ENCODE measurements around the gene TRIM46. TPM values are rescaled to one million over a fixed set of nuclear protein-coding genes. Genes with fewer than 3 reads are reported as not detected.
A peak's percentile ranks its signal among the peaks of the same experiment; 100 is the strongest.

TRIM46 gene
- total RNA-seq, 1 experiment from 2014 or later, result 1.0 TPM

GRCh38 chr1:155196103-155196892 is 22.6 kb downstream of the TRIM46 start:
- DNase-seq, result no peak
- H3K4me3 ChIP-seq, result no peak overlapping the region
- no peaks in the 10 kb centered on the region for H3K36me3 ChIP-seq
- peaks cover 3% of the 10 kb centered on the region; the same call in 1 of the 2 replicates for H3K4me1 ChIP-seq
- H3K27ac ChIP-seq, result no peak overlapping the region
- H3K27me3 ChIP-seq, result no peaks in the 10 kb centered on the region
- no peaks in the 10 kb centered on the region for H3K9me3 ChIP-seq (replicated peaks)

GRCh38 chr1:155196893-155197638 is 23.4 kb downstream of the TRIM46 start:
- no peak for DNase-seq
- H3K4me3 ChIP-seq, result no peak overlapping the region
- peaks cover 3% of the 10 kb centered on the region; the same call in 1 of the 2 replicates for H3K4me1 ChIP-seq
- no peaks in the 10 kb centered on the region for H3K36me3 ChIP-seq
- no peaks in the 10 kb centered on the region for H3K9me3 ChIP-seq (replicated peaks)
- H3K27me3 ChIP-seq, result no peaks in the 10 kb centered on the region
- no peak overlapping the region for H3K27ac ChIP-seq

GRCh38 chr1:155197901-155198546 is 24.4 kb downstream of the TRIM46 start:
- Histone ChIP-seq H3K4me3 (no peak overlapping the region), H3K27me3 (no peaks in the 10 kb centered on the region), H3K27ac (no peak overlapping the region), H3K36me3 (no peaks in the 10 kb centered on the region), H3K9me3 (replicated peaks) (no peaks in the 10 kb centered on the region), H3K4me1 (peaks cover 3% of the 10 kb centered on the region; the same call in 1 of the 2 replicates)
- no peak for DNase-seq

DNA sequence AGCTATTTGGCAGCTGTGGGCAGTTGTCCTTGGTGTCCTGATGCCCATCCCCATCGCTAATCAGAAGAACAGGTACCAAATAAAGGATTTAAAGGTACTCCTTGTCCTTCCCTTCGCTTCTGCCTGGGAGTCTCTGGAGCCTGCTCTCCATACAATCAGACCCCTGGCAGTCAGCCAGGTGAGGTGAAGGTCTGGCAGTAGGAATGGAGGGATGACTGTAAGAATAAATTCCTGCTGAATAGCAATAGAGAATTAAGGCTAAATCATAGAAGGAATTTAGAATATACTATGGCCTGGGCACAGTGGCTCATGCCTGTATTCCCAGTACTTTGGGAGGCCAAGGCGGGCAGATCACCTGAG is 24.9 kb downstream of the TRIM46 start:
- Histone ChIP-seq H3K4me3 (no peak overlapping the region), H3K36me3 (no peaks in the 10 kb centered on the region), H3K27me3 (no peaks in the 10 kb centered on the region), H3K27ac (no peak overlapping the region), H3K9me3 (replicated peaks) (no peaks in the 10 kb centered on the region), H3K4me1 (peaks cover 3% of the 10 kb centered on the region; the same call in 1 of the 2 replicates)
- DNase-seq, result no peak

DNA sequence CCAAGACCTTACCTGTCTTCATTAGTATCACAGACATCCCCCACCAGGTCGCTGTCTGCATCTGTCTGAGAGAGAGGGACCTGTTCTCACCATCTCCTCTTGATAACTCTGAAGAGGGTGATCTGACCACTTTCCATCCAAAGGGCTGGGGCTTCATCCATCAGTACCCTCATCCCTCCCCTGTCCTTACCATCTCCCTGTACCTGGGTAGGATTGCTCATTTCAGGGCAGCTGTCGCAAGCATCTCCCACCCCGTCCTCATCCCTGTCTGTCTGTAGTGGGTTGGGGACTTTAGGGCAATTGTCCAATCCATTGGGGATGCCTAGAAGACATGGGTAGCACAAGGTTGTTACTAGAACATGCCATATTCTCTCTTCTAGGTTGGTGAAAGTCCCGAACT is 26.1 kb downstream of the TRIM46 start:
- Histone ChIP-seq H3K27ac (no peak overlapping the region), H3K4me1 (peaks cover 3% of the 10 kb centered on the region; the same call in 1 of the 2 replicates), H3K9me3 (replicated peaks) (no peaks in the 10 kb centered on the region), H3K27me3 (no peaks in the 10 kb centered on the region), H3K36me3 (no peaks in the 10 kb centered on the region), H3K4me3 (no peak overlapping the region)
- no peak for DNase-seq

DNA sequence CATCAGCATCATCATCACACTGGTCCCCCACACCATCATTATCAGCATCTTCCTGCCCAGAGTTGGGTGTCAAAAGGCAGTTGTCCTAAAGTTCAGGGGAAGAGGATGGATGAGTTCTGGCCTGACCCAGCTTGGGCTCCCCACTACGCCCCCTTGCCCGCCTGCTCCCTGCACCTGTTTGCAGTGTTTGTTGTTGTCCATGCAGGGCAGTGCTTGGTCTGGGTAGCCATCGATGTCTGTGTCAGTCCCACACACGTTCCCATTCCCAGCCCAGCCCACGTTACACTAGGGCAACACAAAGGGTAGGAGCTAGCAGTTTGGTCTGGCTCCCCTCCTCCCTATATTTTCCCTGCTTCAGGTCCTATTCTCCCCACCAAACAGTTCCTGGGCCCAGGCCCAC is 27.3 kb downstream of the TRIM46 start:
- Histone ChIP-seq H3K36me3 (no peaks in the 10 kb centered on the region), H3K27ac (no peak overlapping the region), H3K9me3 (replicated peaks) (no peaks in the 10 kb centered on the region), H3K4me1 (no peaks in the 10 kb centered on the region), H3K27me3 (no peaks in the 10 kb centered on the region), H3K4me3 (no peak overlapping the region)
- no peak for DNase-seq

DNA sequence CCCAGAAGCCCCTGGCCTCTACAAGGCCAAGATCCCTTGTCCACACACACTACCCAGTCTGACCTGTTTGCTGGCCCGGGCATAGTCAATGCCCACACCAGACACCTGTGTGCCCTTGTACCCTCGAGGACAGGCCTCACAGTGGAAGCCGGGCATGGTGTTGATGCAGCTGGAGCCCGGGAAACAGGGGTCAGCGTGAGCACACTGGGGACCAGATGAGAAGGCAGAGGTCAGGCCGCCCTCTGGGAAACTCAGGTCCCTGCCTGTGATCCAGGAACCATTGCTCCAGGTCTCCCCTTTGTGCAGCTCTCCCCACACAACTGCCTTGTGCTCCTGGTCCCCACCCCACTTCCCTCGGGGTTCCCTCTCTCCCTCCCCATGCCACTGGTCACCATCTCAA is 28.5 kb downstream of the TRIM46 start:
- H3K36me3 ChIP-seq, result no peaks in the 10 kb centered on the region
- no peak overlapping the region for H3K27ac ChIP-seq
- H3K4me3 ChIP-seq, result no peak overlapping the region
- no peaks in the 10 kb centered on the region; the same call in 1 of the 2 replicates for H3K4me1 ChIP-seq
- no peak for DNase-seq
- H3K27me3 ChIP-seq, result no peaks in the 10 kb centered on the region
- no peaks in the 10 kb centered on the region for H3K9me3 ChIP-seq (replicated peaks)

DNA sequence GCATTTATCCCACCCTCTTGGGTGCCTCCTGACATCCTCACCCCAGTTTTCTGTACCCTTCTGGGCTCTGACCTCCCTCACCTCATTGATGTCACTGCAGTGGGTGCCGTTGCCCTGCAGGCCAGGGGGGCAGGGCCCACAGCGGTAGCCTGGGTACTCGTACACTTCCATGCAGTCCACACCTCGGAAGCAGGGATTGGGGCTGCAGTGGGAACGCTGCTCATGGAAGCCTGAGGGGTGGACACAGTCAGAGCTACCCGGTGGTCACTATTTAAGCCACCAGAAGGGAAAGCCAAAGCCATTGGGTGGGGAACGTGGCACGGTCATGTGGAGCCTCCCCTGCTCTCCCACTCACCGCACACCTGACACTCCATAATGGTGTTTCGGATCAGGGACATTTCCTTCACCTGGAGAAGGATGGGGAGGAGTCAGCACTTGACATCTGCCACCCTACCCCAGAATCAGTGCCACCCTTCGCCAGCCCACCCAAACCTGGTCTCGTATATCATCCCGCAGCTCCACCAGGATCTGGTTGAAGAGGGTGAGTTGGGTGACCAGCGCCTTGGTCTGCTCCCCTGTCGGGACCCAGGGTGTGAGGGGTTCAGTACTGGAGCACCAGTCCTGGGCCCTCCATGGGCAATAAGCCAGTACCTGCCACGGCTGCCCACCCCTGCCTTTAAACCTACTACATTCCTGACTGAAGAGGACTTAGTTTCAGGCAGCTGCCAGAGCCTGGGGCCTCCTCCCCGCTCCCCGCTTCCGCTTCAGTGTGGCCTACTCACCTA is 29.3 kb downstream of the TRIM46 start:
- Histone ChIP-seq H3K4me3 (no peak overlapping the region), H3K27ac (no peak overlapping the region), H3K36me3 (no peaks in the 10 kb centered on the region), H3K9me3 (replicated peaks) (no peaks in the 10 kb centered on the region), H3K4me1 (no peaks in the 10 kb centered on the region; the same call in 1 of the 2 replicates), H3K27me3 (no peaks in the 10 kb centered on the region)
- no peak for DNase-seq

DNA sequence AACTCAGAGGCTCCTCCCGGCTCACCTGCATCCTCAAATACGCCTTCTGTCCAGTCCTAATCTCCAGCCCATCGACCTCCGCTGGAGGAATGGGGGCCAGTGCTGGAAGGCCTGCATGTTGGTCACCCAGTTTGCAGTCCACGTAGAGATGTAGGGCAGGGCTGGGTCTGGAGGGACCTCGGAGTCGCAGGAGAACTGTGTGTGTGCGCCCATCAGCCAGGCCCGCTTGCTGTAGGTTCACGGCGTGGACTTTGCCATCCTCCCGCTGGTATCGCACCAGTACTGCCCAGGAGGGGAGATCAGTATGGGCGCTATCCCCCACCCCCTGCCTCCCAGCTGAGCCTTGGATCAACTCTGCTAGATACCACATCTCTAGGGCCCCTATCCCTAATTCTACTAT is 31.4 kb downstream of the TRIM46 start:
- Histone ChIP-seq H3K4me3 (no peak overlapping the region), H3K4me1 (no peaks in the 10 kb centered on the region; the same call in none of the 2 replicates), H3K27me3 (no peaks in the 10 kb centered on the region), H3K36me3 (no peaks in the 10 kb centered on the region), H3K27ac (no peak overlapping the region), H3K9me3 (replicated peaks) (no peaks in the 10 kb centered on the region)
- DNase-seq, result no peak

- Histone ChIP-seq H3K4me3 (no peak overlapping the region), H3K4me1 (no peaks in the 10 kb centered on the region; the same call in none of the 2 replicates), H3K9me3 (replicated peaks) (no peaks in the 10 kb centered on the region), H3K36me3 (no peaks in the 10 kb centered on the region), H3K27ac (no peak overlapping the region), H3K27me3 (no peaks in the 10 kb centered on the region)
- DNase-seq, result no peak
Observed at GRCh38 chr1:155205969-155206593, 32.4 kb downstream of the TRIM46 start.

GRCh38 chr1:155206891-155207805 is 33.5 kb downstream of the TRIM46 start:
- Histone ChIP-seq H3K9me3 (replicated peaks) (no peaks in the 10 kb centered on the region), H3K27ac (no peak overlapping the region), H3K4me1 (no peaks in the 10 kb centered on the region; the same call in none of the 2 replicates), H3K4me3 (peak overlapping the region; percentile 82), H3K36me3 (no peaks in the 10 kb centered on the region), H3K27me3 (no peaks in the 10 kb centered on the region)
- peak; percentile 80 to 88 for DNase-seq

DNA sequence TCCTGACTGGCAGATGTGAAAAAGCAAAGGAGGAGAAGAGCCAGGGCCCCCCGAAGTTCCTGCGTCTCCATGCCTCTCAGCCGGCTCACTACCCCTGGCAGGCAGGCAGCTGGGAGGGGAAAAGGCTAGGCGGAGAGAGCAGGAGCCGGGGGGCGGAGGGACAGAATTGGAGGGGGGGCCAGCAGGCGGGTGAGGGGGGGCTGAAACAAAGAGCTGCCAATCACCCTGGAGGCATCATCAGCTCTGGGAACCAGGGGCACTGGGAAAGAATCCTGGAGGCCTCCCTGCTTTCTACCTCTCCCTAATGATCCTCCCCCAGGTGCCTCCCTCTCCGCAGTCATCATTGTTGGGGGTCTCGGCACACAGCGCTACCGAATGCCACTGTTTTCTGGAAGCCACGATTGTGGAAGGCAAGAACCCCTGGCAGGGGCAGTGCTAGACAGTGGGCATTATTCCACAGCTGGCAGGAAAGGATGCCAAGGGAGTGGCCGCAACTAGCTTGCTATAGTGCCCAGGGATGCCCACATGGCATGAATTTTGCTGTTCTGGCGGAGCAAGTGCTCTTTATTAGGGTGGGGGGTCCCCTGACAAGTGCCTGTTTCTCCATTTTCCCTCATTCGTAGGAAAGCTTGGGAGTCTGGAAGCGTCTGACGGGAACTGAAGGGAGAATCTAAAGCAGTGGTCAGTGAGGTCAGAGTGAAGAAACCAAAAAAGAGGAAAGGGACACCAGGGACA is 34.3 kb downstream of the TRIM46 start, which contains the start of gene THBS3:
TSS of gene THBS3 (minus strand) at position 92 of the 735 bp plus-strand sequence. CDS start at position 71, 21 bp downstream.
- DNase-seq, result peak; percentile 37 to 39
- Histone ChIP-seq H3K36me3 (no peaks in the 10 kb centered on the region), H3K27ac (peak within 1 kb of the TSS; percentile 85), H3K4me1 (no peaks in the 10 kb centered on the region; the same call in none of the 2 replicates), H3K9me3 (replicated peaks) (no peaks in the 10 kb centered on the region), H3K4me3 (peak within 1 kb of the TSS; percentile 82), H3K27me3 (no peaks in the 10 kb centered on the region)
